Astrocyte of the cerebellum (primary cell): Measurements from ENCODE around the gene TMCO5A.
A peak's percentile ranks its signal among the peaks of the same experiment; 100 is the strongest.

Experiments
- DNase-seq: peaks from one replicate; pipeline ENCODE4 v3.0.0-alpha.2; 2011; ENCODE audit warnings: low read depth
- H3K4me3 ChIP-seq: 2 replicates; pipeline ENCODE4 v1.5.1; 2011; ENCODE audit warnings: mild to moderate bottlenecking, low read depth, low read length, moderate library complexity
- CTCF ChIP-seq: IDR thresholded peaks from 2 replicates; pipeline ENCODE4 v1.5.1; 2012; ENCODE audit warnings: low read length, low read depth, moderate library complexity, mild to moderate bottlenecking; ENCODE audit errors: missing control alignments
- in situ Hi-C: cut with HindIII; loops from 2 replicates; pipeline ENCODE4 v1.10.0; 2017; ENCODE audit warnings: low sequenced_read_pairs

TMCO5A gene

GRCh38 chr15:37934340-37934739 lies at the start of gene TMCO5A:
Gene TMCO5A, plus strand, starts transcription at chr15:37934640. Its CDS starts 1,684 bp downstream, at chr15:37936324.
- in situ Hi-C loops, result no loop called here
- no peak for DNase-seq
- H3K4me3 ChIP-seq, result no peak within 1 kb of the TSS
- TF ChIP-seq CTCF, result no peak

- DNase-seq, result no peak
- TF ChIP-seq CTCF, result no peak
- in situ Hi-C loops, result no loop called here
- no peak overlapping the region for H3K4me3 ChIP-seq
Observed at GRCh38 chr15:37885651-37886050, 48.8 kb upstream of the TMCO5A start.

- no peak for TF ChIP-seq CTCF
- H3K4me3 ChIP-seq, result no peak overlapping the region
- no peak for DNase-seq
- in situ Hi-C loops, result no loop called here
Observed at GRCh38 chr15:37888356-37888755, 46.1 kb upstream of the TMCO5A start.

GRCh38 chr15:37891766-37892368 lies 42.6 kb upstream of the TMCO5A start:
- no peak overlapping the region for H3K4me3 ChIP-seq
- in situ Hi-C loops, result no loop called here
- peak; percentile 95 for TF ChIP-seq CTCF
- DNase-seq, result peak; percentile 28

GRCh38 chr15:37893309-37893708 lies 41.1 kb upstream of the TMCO5A start:
- H3K4me3 ChIP-seq, result no peak overlapping the region
- DNase-seq, result no peak
- no peak for TF ChIP-seq CTCF
- in situ Hi-C loops, result no loop called here

- DNase-seq, result no peak
- in situ Hi-C loops, result no loop called here
- no peak overlapping the region for H3K4me3 ChIP-seq
- no peak for TF ChIP-seq CTCF
Observed at GRCh38 chr15:37898362-37898761, 36.1 kb upstream of the TMCO5A start.
